IMR-90 (cell line): ENCODE data around the gene CGNL1. TPM values are rescaled to one million over a fixed set of nuclear protein-coding genes. Genes with fewer than 3 reads are reported as not detected.

Source experiments
- ATAC-seq: fragments of 200-7000 bp; cut with Tn5 transposase; 2 replicates; pipeline ENCODE4 v1.9.1; 2020; ENCODE audit warnings: low read depth, mild to moderate bottlenecking, moderate library complexity
- BruUV-seq: library from RNA; stranded (reverse); fragments of 400-500 nt; replicated peaks from 2 replicates; lab custom pipeline; 2021; lab: Mats Ljungman, UMichigan
- CTCF ChIA-PET: fragments of 300-600 bp; formaldehyde crosslinking; extraction: SDS; loops from one replicate; lab custom pipeline; 2021; ENCODE audit warnings: antibody characterized with exemption; lab: Yijun Ruan, JAX
- POLR2A ChIA-PET: fragments of 300-600 bp; sonication (Branson Sonifier 250); formaldehyde crosslinking; loops from one replicate; lab custom pipeline; 2022; ENCODE audit warnings: antibody characterized with exemption; ENCODE audit not compliant: unreplicated experiment; lab: Charles Lee
- DNase-seq: peaks from one replicate; pipeline ENCODE4 v3.0.0; 2013
- H2AFZ ChIP-seq: replicated peaks from 2 replicates; pipeline ENCODE3; 2013; ENCODE audit warnings: low read length, mild to moderate bottlenecking; ENCODE audit not compliant: poor library complexity
- H2AK5ac ChIP-seq: 2 replicates; pipeline ENCODE4 v1.6.1; 2013; ENCODE audit warnings: low read depth, low read length, inconsistent platforms
- H2AK9ac ChIP-seq: replicated peaks from 2 replicates; pipeline ENCODE3; 2013; ENCODE audit warnings: mild to moderate bottlenecking, low read depth, low read length, moderate library complexity; ENCODE audit not compliant: poor library complexity
- H2BK120ac ChIP-seq: 2 replicates; pipeline ENCODE4 v1.6.1; 2013; ENCODE audit warnings: low read depth, low read length, inconsistent platforms
- H2BK15ac ChIP-seq: 3 replicates; pipeline ENCODE4 v1.6.1; 2013; ENCODE audit warnings: low read depth, low read length, inconsistent platforms
- H2BK20ac ChIP-seq: 2 replicates; pipeline ENCODE4 v1.6.1; 2013; ENCODE audit warnings: low read depth, mild to moderate bottlenecking, inconsistent platforms, low read length, moderate library complexity
- H2BK5ac ChIP-seq: 2 replicates; pipeline ENCODE4 v1.6.1; 2013; ENCODE audit warnings: mild to moderate bottlenecking, low read depth, low read length, inconsistent platforms; ENCODE audit not compliant: poor library complexity, severe bottlenecking
- H3K14ac ChIP-seq: replicated peaks from 2 replicates; pipeline ENCODE4 v1.6.1; 2013; ENCODE audit warnings: low read depth, low read length, inconsistent platforms
- H3K18ac ChIP-seq: 2 replicates; pipeline ENCODE4 v1.6.1; 2013; ENCODE audit warnings: low read depth, low read length, control low read depth
- H3K23ac ChIP-seq: 2 replicates; pipeline ENCODE4 v1.6.1; 2013; ENCODE audit warnings: low read depth, low read length, inconsistent platforms
- H3K27ac ChIP-seq: 2 replicates; pipeline ENCODE4 v1.5.1; 2013; ENCODE audit warnings: mild to moderate bottlenecking, control low read depth, low read length; ENCODE audit not compliant: insufficient read depth
- H3K27me3 ChIP-seq: 2 replicates; pipeline ENCODE4 v1.6.1; 2013; ENCODE audit warnings: low read length; ENCODE audit not compliant: control insufficient read depth, insufficient read depth
- H3K36me3 ChIP-seq: 2 replicates; pipeline ENCODE4 v1.6.1; 2013; ENCODE audit warnings: low read length, mixed read lengths; ENCODE audit not compliant: control insufficient read depth, insufficient read depth
- H3K4ac ChIP-seq: 2 replicates; pipeline ENCODE4 v1.6.1; 2013; ENCODE audit warnings: low read depth, low read length, inconsistent platforms
- H3K4me1 ChIP-seq: 2 replicates; pipeline ENCODE4 v1.6.1; 2013; ENCODE audit warnings: low read length, mixed read lengths; ENCODE audit not compliant: control insufficient read depth, insufficient read depth
- H3K4me2 ChIP-seq: 2 replicates; pipeline ENCODE4 v1.6.1; 2013; ENCODE audit warnings: low read depth, mild to moderate bottlenecking, control low read depth, low read length, moderate library complexity
- H3K4me3 ChIP-seq: 2 replicates; pipeline ENCODE4 v1.5.1; 2013; ENCODE audit warnings: low read depth, mild to moderate bottlenecking, control low read depth, low read length, moderate library complexity; ENCODE audit not compliant: insufficient read depth
- H3K56ac ChIP-seq: 2 replicates; pipeline ENCODE4 v1.6.1; 2013; ENCODE audit warnings: low read length, inconsistent platforms; ENCODE audit not compliant: insufficient read depth; ENCODE audit errors: extremely low read depth
- H3K79me1 ChIP-seq, 2 experiments: 2 replicates each; pipeline ENCODE4 v1.6.1; 2013; ENCODE audit warnings: low read length in 2 of 2, inconsistent platforms in 1 of 2, low read depth in 1 of 2
- H3K9ac ChIP-seq: 2 replicates; pipeline ENCODE4 v1.6.1; 2013; ENCODE audit warnings: low read depth, low read length, control low read depth
- H3K9me1 ChIP-seq: 2 replicates; pipeline ENCODE4 v1.6.1; 2013; ENCODE audit warnings: low read length, inconsistent platforms; ENCODE audit not compliant: insufficient read depth
- H3K9me3 ChIP-seq: 2 replicates; pipeline ENCODE4 v1.6.1; 2013; ENCODE audit warnings: low read length; ENCODE audit not compliant: control insufficient read depth, insufficient read depth
- H4K20me1 ChIP-seq: 2 replicates; pipeline ENCODE4 v1.6.1; 2013; ENCODE audit warnings: low read length, inconsistent platforms; ENCODE audit not compliant: insufficient read depth
- H4K5ac ChIP-seq: 2 replicates; pipeline ENCODE4 v1.6.1; 2013; ENCODE audit warnings: mild to moderate bottlenecking, low read depth, low read length, control low read depth
- H4K8ac ChIP-seq, 2 experiments: 2 replicates each; pipeline ENCODE4 v1.6.1; 2013; ENCODE audit warnings: low read depth in 2 of 2, low read length in 2 of 2, control low read depth in 1 of 2, inconsistent platforms in 1 of 2
- H4K91ac ChIP-seq: 2 replicates; pipeline ENCODE4 v1.6.1; 2013; ENCODE audit warnings: low read depth, low read length, inconsistent platforms; ENCODE audit not compliant: insufficient read depth
- SMC3 ChIP-seq: fragments of 150-350 bp; IDR thresholded peaks from 2 replicates; pipeline ENCODE4 v1.6.1; 2016; ENCODE audit warnings: low read depth, mild to moderate bottlenecking, antibody characterized with exemption, low read length, moderate library complexity
- WGBS, 2 experiments: methylation state at CpG; one replicate each; pipeline versions ENCODE4 v1.1.5 to v1.1.7; 2013; ENCODE audit warnings: missing lambda C conversion rate in 2 of 2; ENCODE audit not compliant: insufficient read length in 1 of 2; ENCODE audit errors: extremely low coverage in 2 of 2; 5-methylcytosine and 5-hydroxymethylcytosine counted together
- dilution Hi-C: fragments of 300-500 bp; cut with HindIII; formaldehyde crosslinking; loops from one replicate; pipeline ENCODE4 v1.14.3; 2018; ENCODE audit warnings: low sequenced_read_pairs; ENCODE audit not compliant: unreplicated experiment
- in situ Hi-C: fragments of 300-500 bp; cut with MboI; formaldehyde crosslinking; loops from 3 replicates; pipeline ENCODE4 v1.14.3; 2019; ENCODE audit warnings: low sequenced_read_pairs, inconsistent platforms, mixed read lengths
- intact Hi-C: fragments of 100-400 bp; cut with micrococcal nuclease; formaldehyde crosslinking; loops from 2 replicates; pipeline ENCODE4 v1.10.0; 2022
- polyA plus RNA-seq, 3 experiments: library from polyadenylated mRNA; depleted of rRNA; stranded (reverse); fragments of >200 nt; gene quantifications; 2 replicates each; pipeline ENCODE4 v1.2.3, GENCODE V29; 2012; ENCODE audit warnings: low replicate concordance in 1 of 3
- total RNA-seq: library from RNA; depleted of rRNA; stranded (reverse); fragments of >200 nt; gene quantifications from 2 replicates; pipeline ENCODE4 v1.2.3, GENCODE V29; 2012

The CGNL1 gene
- total and polyA plus RNA-seq, 2 of the 4 experiments (the other 2 are of a cell fraction) = 0.07 to 0.18 TPM

GRCh38 chr15:57423599-57424140 is 47.4 kb downstream of the CGNL1 start:
- Histone ChIP-seq H2BK120ac (no peak overlapping the region), H2BK20ac (no peak overlapping the region), H3K79me1 (no peaks in the 10 kb centered on the region), H3K4ac (no peak overlapping the region), H3K18ac (no peak overlapping the region), H3K14ac (no peak overlapping the region), H3K4me2 (no peak overlapping the region), H2AFZ (no peak overlapping the region), H3K4me3 (no peak overlapping the region), H3K27me3 (peaks cover 23% of the 10 kb centered on the region), H2BK15ac (no peak overlapping the region), H2BK5ac (no peak overlapping the region), H4K8ac (no peak overlapping the region), H2AK5ac (no peak overlapping the region), H3K23ac (no peak overlapping the region), H3K4me1 (peaks cover 4% of the 10 kb centered on the region; the same call in 1 of the 2 replicates), H3K9me1 (peaks cover 3% of the 10 kb centered on the region; the same call in 1 of the 2 replicates), H3K27ac (no peak overlapping the region), H3K9ac (no peak overlapping the region), H2AK9ac (no peak overlapping the region), H3K9me3 (no peaks in the 10 kb centered on the region), H4K91ac (no peak overlapping the region), H3K36me3 (no peaks in the 10 kb centered on the region), H4K20me1 (no peaks in the 10 kb centered on the region), H4K5ac (no peak overlapping the region), H3K56ac (no peak overlapping the region)
- ChIA-PET CTCF (interaction anchor here (0.6 kb wide), 1 partner anchor 24 kb away, joined by 3 read pairs; no protein-coding TSS in a partner anchor), POLR2A (no interaction called here)
- ATAC-seq = no peak
- in situ Hi-C loops (no loop called here), dilution Hi-C loops (no loop called here), intact Hi-C loops (no loop called here)
- BruUV-seq = no TSS peak
- 78% methylated on average over 13 of the region's 15 CpGs; no CpG with 5 or more reads in 1 of the 2 experiments for WGBS, 2 experiments
- no peak for DNase-seq
- no peak for TF ChIP-seq SMC3
